ENCODE measurements around the gene IGSF8.

DNA sequence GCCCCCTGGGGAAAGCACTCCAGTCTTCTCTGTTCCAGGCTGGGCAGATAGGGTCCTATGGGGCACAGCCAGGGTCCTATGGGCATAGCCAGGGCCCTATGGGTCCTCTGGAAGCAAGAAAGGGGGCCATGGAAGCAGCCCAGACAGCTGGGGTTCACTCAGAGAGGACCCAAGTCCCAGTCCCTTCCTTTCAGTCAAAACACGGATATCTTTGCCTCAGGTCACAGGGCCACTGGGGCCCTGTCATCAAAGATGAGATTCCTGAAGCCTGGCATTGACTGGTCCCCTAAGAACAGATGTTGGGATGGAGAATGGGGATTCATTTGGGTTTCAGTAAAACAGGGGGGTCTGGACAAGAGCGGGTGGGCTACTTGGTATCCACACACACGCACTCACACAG, 8.5 kb downstream of the IGSF8 start:
- TF ChIP-seq CTCF (conservative IDR thresholded peaks at IDR 0.05; ENCODE audit: low read depth, low read length) (no peak), EZH2 (IDR thresholded peaks at IDR 0.05; ENCODE audit: borderline replicate concordance, low read depth, low read length, poor library complexity, severe bottlenecking) (no peak)

All from A673 (cell line).